Skeletal muscle tissue (tissue), 4 donors: ENCODE results near the gene MYCBPAP. TPM values are rescaled to one million over a fixed set of nuclear protein-coding genes. Genes with fewer than 3 reads are reported as not detected.

Source experiments
- H3K27ac ChIP-seq: one replicate; pipeline ENCODE4 v1.7.0; 2013; ENCODE audit warnings: mild to moderate bottlenecking, low read depth, low read length, inconsistent platforms
- H3K27me3 ChIP-seq, 3 donors: one replicate each; pipeline ENCODE4 v1.7.0; 2013; ENCODE audit warnings: low read length in 3 of 3; ENCODE audit not compliant: control insufficient read depth in 3 of 3, insufficient read depth in 3 of 3
- H3K36me3 ChIP-seq, 3 donors: one replicate each; pipeline ENCODE4 v1.7.0; 2013; ENCODE audit warnings: low read length in 3 of 3; ENCODE audit not compliant: control insufficient read depth in 3 of 3, insufficient read depth in 3 of 3
- H3K4me1 ChIP-seq, 3 donors: one replicate each; pipeline ENCODE4 v1.7.0; 2013; ENCODE audit warnings: low read length in 3 of 3, mild to moderate bottlenecking in 3 of 3; ENCODE audit not compliant: control insufficient read depth in 3 of 3, insufficient read depth in 3 of 3
- H3K4me3 ChIP-seq, 3 donors: one replicate each; pipeline ENCODE4 v1.7.0; 2013; ENCODE audit warnings: low read length in 3 of 3
- H3K9ac ChIP-seq, 3 donors: one replicate each; pipeline ENCODE4 v1.7.0; 2013; ENCODE audit warnings: low read length in 3 of 3, mild to moderate bottlenecking in 3 of 3, moderate library complexity in 2 of 3, low read depth in 1 of 3
- H3K9me3 ChIP-seq, 3 donors: one replicate each; pipeline ENCODE4 v1.7.0; 2013; ENCODE audit warnings: low read length in 3 of 3; ENCODE audit not compliant: control insufficient read depth in 3 of 3
- total RNA-seq: library from RNA; depleted of rRNA; stranded (reverse); fragments of >200 nt; gene quantifications from one replicate; pipeline ENCODE4 v1.2.3, GENCODE V29; 2014
- donor health status: Osteomylitis.

The MYCBPAP gene
- total RNA-seq, 1 donor from 2014 or later: under 0.01 TPM

- H3K9ac ChIP-seq: no peak overlapping the region
- H3K36me3 ChIP-seq: no peaks in the 10 kb centered on the region
- H3K4me3 ChIP-seq: no peak overlapping the region
- H3K27ac ChIP-seq: no peak overlapping the region
- peaks cover 7 to 26% (median 14%) of the 10 kb centered on the region in 3 donors for H3K27me3 ChIP-seq
- H3K9me3 ChIP-seq: no peaks in the 10 kb centered on the region
- no peaks in the 10 kb centered on the region for H3K4me1 ChIP-seq
These were observed 67.5 kb downstream of the MYCBPAP start for GRCh38 chr17:50575581-50576210.

DNA sequence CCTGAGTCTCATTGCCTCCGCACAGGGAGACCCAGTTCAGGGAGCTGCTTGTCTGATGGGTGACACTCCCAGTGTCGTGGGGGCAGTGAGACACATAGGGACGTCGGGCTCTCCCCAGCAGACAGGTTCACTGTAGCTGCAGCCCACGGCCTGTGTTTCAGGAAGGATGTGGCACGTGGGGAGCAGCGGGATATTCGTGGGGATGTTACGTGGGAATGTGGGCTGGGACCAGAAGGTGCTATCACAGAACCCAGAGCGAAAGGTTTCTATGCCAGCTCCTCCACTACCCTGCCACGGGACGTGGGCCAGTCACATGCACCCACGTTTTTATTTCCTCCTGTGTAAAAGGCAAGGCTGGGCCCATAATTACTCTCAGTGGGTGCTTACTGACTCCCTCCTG is 68.6 kb downstream of the MYCBPAP start:
- Histone ChIP-seq H3K36me3 (no peaks in the 10 kb centered on the region), H3K9ac (no peak overlapping the region), H3K27me3 (peaks cover 7 to 26% (median 12%) of the 10 kb centered on the region in 3 donors), H3K9me3 (no peaks in the 10 kb centered on the region), H3K4me3 (no peak overlapping the region), H3K4me1 (no peaks in the 10 kb centered on the region), H3K27ac (no peak overlapping the region)

GRCh38 chr17:50577451-50577954 is 69.3 kb downstream of the MYCBPAP start:
- Histone ChIP-seq H3K9ac (no peak overlapping the region), H3K36me3 (no peaks in the 10 kb centered on the region), H3K4me1 (peaks cover 2 to 4% (median 4%) of the 10 kb centered on the region in 3 donors), H3K27ac (no peak overlapping the region), H3K9me3 (no peaks in the 10 kb centered on the region), H3K4me3 (no peak overlapping the region), H3K27me3 (peaks cover 7 to 26% (median 11%) of the 10 kb centered on the region in 3 donors)

- no peak overlapping the region for H3K9ac ChIP-seq
- H3K27ac ChIP-seq: no peak overlapping the region
- no peak overlapping the region for H3K4me3 ChIP-seq
- H3K36me3 ChIP-seq: no peaks in the 10 kb centered on the region
- peaks cover 4 to 10% (median 10%) of the 10 kb centered on the region in 3 donors for H3K4me1 ChIP-seq
- no peaks in the 10 kb centered on the region for H3K9me3 ChIP-seq
- peaks cover 7 to 26% (median 11%) of the 10 kb centered on the region in 3 donors for H3K27me3 ChIP-seq
These were observed 69.9 kb downstream of the MYCBPAP start for GRCh38 chr17:50578173-50578572.

- Histone ChIP-seq H3K36me3 (no peaks in the 10 kb centered on the region), H3K27ac (no peak overlapping the region), H3K4me1 (peaks cover 4 to 10% (median 10%) of the 10 kb centered on the region in 3 donors), H3K9ac (no peak overlapping the region), H3K9me3 (no peaks in the 10 kb centered on the region), H3K27me3 (peaks cover 7 to 26% (median 11%) of the 10 kb centered on the region in 3 donors), H3K4me3 (no peak overlapping the region)
These were observed 71.2 kb downstream of the MYCBPAP start for GRCh38 chr17:50579399-50579798.

DNA sequence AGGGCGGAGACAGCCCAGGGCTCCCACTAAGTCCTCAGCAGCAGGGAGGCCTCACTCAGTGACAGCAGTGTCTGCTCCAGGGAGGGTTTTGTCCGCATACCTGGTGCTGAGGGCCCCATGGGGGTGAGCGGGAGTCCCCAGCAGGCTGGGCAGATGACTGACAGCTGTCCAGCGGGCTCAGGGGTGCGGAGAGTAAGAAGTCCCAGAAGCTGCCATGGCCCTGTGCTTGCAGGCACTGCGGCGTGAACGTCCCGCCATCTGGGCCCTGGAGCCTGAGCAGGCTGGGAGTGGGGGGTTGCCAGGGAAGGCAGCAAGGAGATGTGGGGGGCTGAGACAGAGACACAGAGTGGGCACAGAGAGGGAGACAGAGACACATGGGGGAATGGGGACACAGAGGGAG is 72.4 kb downstream of the MYCBPAP start:
- Histone ChIP-seq H3K36me3 (no peaks in the 10 kb centered on the region), H3K9ac (no peak overlapping the region), H3K9me3 (no peaks in the 10 kb centered on the region), H3K27ac (no peak overlapping the region), H3K27me3 (peaks cover 7 to 23% (median 11%) of the 10 kb centered on the region in 3 donors), H3K4me1 (peaks cover 4 to 10% (median 10%) of the 10 kb centered on the region in 3 donors), H3K4me3 (no peak overlapping the region)

Other genes with a start within 250 kb of the MYCBPAP start
- not detected for gene TMEM92, start 234.0 kb upstream of the MYCBPAP start, total RNA-seq
- 24.0 TPM for gene XYLT2, start 162.3 kb upstream of the MYCBPAP start, total RNA-seq
- 65.2 TPM for gene MRPL27, start 135.3 kb upstream of the MYCBPAP start, total RNA-seq
- gene EME1, start 135.2 kb upstream of the MYCBPAP start, total RNA-seq: 2.1 TPM
- gene LRRC59, start 110.9 kb upstream of the MYCBPAP start, total RNA-seq: 43.3 TPM
- gene ACSF2, start 82.2 kb upstream of the MYCBPAP start, total RNA-seq: 51.1 TPM
- gene CHAD, start 39.6 kb upstream of the MYCBPAP start, total RNA-seq: 1.6 TPM
- 12.0 TPM for gene RSAD1, start 29.6 kb upstream of the MYCBPAP start, total RNA-seq
- gene EPN3, start 24.3 kb downstream of the MYCBPAP start, total RNA-seq: not detected
- gene SPATA20, start 38.7 kb downstream of the MYCBPAP start, total RNA-seq: 27.7 TPM
- gene CACNA1G, start 52.3 kb downstream of the MYCBPAP start, total RNA-seq: 3.7 TPM
- 1.0 TPM for gene ABCC3, start 126.4 kb downstream of the MYCBPAP start, total RNA-seq
- gene ANKRD40, start 199.5 kb downstream of the MYCBPAP start, total RNA-seq: 28.7 TPM
- 32.4 TPM for gene LUC7L3, start 211.2 kb downstream of the MYCBPAP start, total RNA-seq